GM18502 (cell line): ENCODE data around the gene MTSS2.

Source experiments
- ATAC-seq: cut with Tn5 transposase; IDR thresholded peaks from one replicate; pipeline ENCODE4 v1.9.1; 2021; ENCODE audit warnings: mild to moderate bottlenecking; ENCODE audit not compliant: unreplicated experiment, poor library complexity

MTSS2 gene

GRCh38 chr16:70688246-70688742 lies 2.4 kb upstream of the MTSS2 start:
- no peak for ATAC-seq

GRCh38 chr16:70687671-70688245 lies 1.9 kb upstream of the MTSS2 start:
- no peak for ATAC-seq

- ATAC-seq = no peak
Observed at GRCh38 chr16:70687102-70687511, 1.3 kb upstream of the MTSS2 start.

- no peak for ATAC-seq
Observed at GRCh38 chr16:70686376-70687101, 686 bp upstream of the MTSS2 start.

- no peak for ATAC-seq
Observed at GRCh38 chr16:70685061-70685937, 554 bp downstream of the MTSS2 start.

GRCh38 chr16:70684146-70685060 lies 1.4 kb downstream of the MTSS2 start:
- ATAC-seq = no peak

- ATAC-seq = no peak
Observed at GRCh38 chr16:70683146-70683944, 2.5 kb downstream of the MTSS2 start.

GRCh38 chr16:70682239-70683145 lies 3.4 kb downstream of the MTSS2 start:
- ATAC-seq = no peak

- ATAC-seq = no peak
Observed at GRCh38 chr16:70681382-70682238, 4.2 kb downstream of the MTSS2 start.

- no peak for ATAC-seq
Observed at GRCh38 chr16:70680495-70681381, 5.1 kb downstream of the MTSS2 start.

- no peak for ATAC-seq
Observed at GRCh38 chr16:70679671-70680494, 6.0 kb downstream of the MTSS2 start.

- no peak for ATAC-seq
Observed at GRCh38 chr16:70678898-70679670, 6.8 kb downstream of the MTSS2 start.

GRCh38 chr16:70678121-70678897 lies 7.5 kb downstream of the MTSS2 start:
- ATAC-seq = no peak

GRCh38 chr16:70677499-70678120 lies 8.2 kb downstream of the MTSS2 start:
- no peak for ATAC-seq
